Measurements from ENCODE around the gene NTN3.

Gene NTN3

GRCh38 chr16:2512735-2513404, 41.8 kb downstream of the NTN3 start:
- no peak for TF ChIP-seq USF1 (IDR thresholded peaks at IDR 0.05)
- TF ChIP-seq REST (IDR thresholded peaks at IDR 0.05; ENCODE audit: low read depth) = no peak
- TF ChIP-seq TCF12 (IDR thresholded peaks at IDR 0.05; ENCODE audit: low read depth) = no peak
- no peak for TF ChIP-seq EP300 (IDR thresholded peaks at IDR 0.05; ENCODE audit: borderline replicate concordance)
- no peak for TF ChIP-seq NFIC (IDR thresholded peaks at IDR 0.05)
- TF ChIP-seq TEAD4 (IDR thresholded peaks at IDR 0.05) = no peak
- TF ChIP-seq RAD21 (IDR thresholded peaks at IDR 0.05; ENCODE audit: low read depth) = no peak
- no peak for TF ChIP-seq TAF1 (IDR thresholded peaks at IDR 0.05; ENCODE audit: low read depth)
- TF ChIP-seq YY1 (IDR thresholded peaks at IDR 0.05; ENCODE audit: low read depth) = no peak
- no peak for TF ChIP-seq CEBPB (IDR thresholded peaks at IDR 0.05)
- no peak for TF ChIP-seq CREB1 (IDR thresholded peaks at IDR 0.05; ENCODE audit: low read depth)

GRCh38 chr16:2513405-2514332, 42.6 kb downstream of the NTN3 start, which contains the start of gene ATP6V0C:
Gene ATP6V0C (plus strand): TSS chr16:2513952. CDS start chr16:2514104, 152 bp downstream.
- TF ChIP-seq MAX (IDR thresholded peaks at IDR 0.05) (peak; percentile 84), YY1 (IDR thresholded peaks at IDR 0.05; ENCODE audit: low read depth) (peak; percentile 94), RAD21 (IDR thresholded peaks at IDR 0.05; ENCODE audit: low read depth) (no peak), FOXM1 (IDR thresholded peaks at IDR 0.05; ENCODE audit: borderline replicate concordance, low read depth) (no peak), TAF1 (IDR thresholded peaks at IDR 0.05; ENCODE audit: low read depth) (peak; percentile 85), EGR1 (IDR thresholded peaks at IDR 0.05) (0 out of 2 replicates have a peak, but pooled peaks have one; percentile 5), ZBTB7A (IDR thresholded peaks at IDR 0.05; ENCODE audit: low read depth) (peak; percentile 63; the same call in 1 of the 2 replicates), REST (IDR thresholded peaks at IDR 0.05; ENCODE audit: low read depth) (no peak), CEBPB (IDR thresholded peaks at IDR 0.05) (no peak), USF1 (IDR thresholded peaks at IDR 0.05) (peak; percentile 97), TEAD4 (IDR thresholded peaks at IDR 0.05) (peak; percentile 58), EP300 (IDR thresholded peaks at IDR 0.05; ENCODE audit: borderline replicate concordance) (peak; percentile 46; the same call in 1 of the 2 replicates), NFIC (IDR thresholded peaks at IDR 0.05) (no peak), CREB1 (IDR thresholded peaks at IDR 0.05; ENCODE audit: low read depth) (peak; percentile 70), TCF12 (IDR thresholded peaks at IDR 0.05; ENCODE audit: low read depth) (no peak; the same call in 1 of the 2 replicates)

- TF ChIP-seq USF1 (IDR thresholded peaks at IDR 0.05) (0 out of 2 replicates have a peak, but pooled peaks have one; percentile 12), TAF1 (IDR thresholded peaks at IDR 0.05; ENCODE audit: low read depth) (no peak), YY1 (IDR thresholded peaks at IDR 0.05; ENCODE audit: low read depth) (0 out of 2 replicates have a peak, but pooled peaks have one; percentile 11)
These were observed 43.5 kb downstream of the NTN3 start for GRCh38 chr16:2514333-2515179.

GRCh38 chr16:2515180-2515851, 44.2 kb downstream of the NTN3 start:
- no peak for TF ChIP-seq ZBTB7A (IDR thresholded peaks at IDR 0.05; ENCODE audit: low read depth)
- TF ChIP-seq EP300 (IDR thresholded peaks at IDR 0.05; ENCODE audit: borderline replicate concordance) = no peak
- no peak for TF ChIP-seq NFIC (IDR thresholded peaks at IDR 0.05)
- no peak for TF ChIP-seq RAD21 (IDR thresholded peaks at IDR 0.05; ENCODE audit: low read depth)
- no peak for TF ChIP-seq CEBPB (IDR thresholded peaks at IDR 0.05)
- TF ChIP-seq CREB1 (IDR thresholded peaks at IDR 0.05; ENCODE audit: low read depth) = no peak
- TF ChIP-seq USF1 (IDR thresholded peaks at IDR 0.05) = no peak
- no peak for TF ChIP-seq TAF1 (IDR thresholded peaks at IDR 0.05; ENCODE audit: low read depth)
- no peak for TF ChIP-seq YY1 (IDR thresholded peaks at IDR 0.05; ENCODE audit: low read depth)
- no peak for TF ChIP-seq TCF12 (IDR thresholded peaks at IDR 0.05; ENCODE audit: low read depth)
